HG03432 (cell line): ENCODE data around the gene PPP6R3.
"Not testable (repeated sequence)": the region's sequence is repeated elsewhere in the genome, so short reads cannot be mapped to it uniquely, and the experiment has no call there.

Source experiments
- ATAC-seq: cut with Tn5 transposase; IDR thresholded peaks from one replicate; pipeline ENCODE4 v1.9.1; 2021; ENCODE audit warnings: mild to moderate bottlenecking, moderate library complexity; ENCODE audit not compliant: unreplicated experiment

PPP6R3 gene

GRCh38 chr11:68594123-68594522 is 133.6 kb downstream of the PPP6R3 start:
- ATAC-seq = no peak

- no peak for ATAC-seq
These were observed 135.7 kb downstream of the PPP6R3 start for GRCh38 chr11:68596231-68596630.

GRCh38 chr11:68598816-68599653 is 138.5 kb downstream of the PPP6R3 start:
- no peak for ATAC-seq

GRCh38 chr11:68601147-68601546 is 140.6 kb downstream of the PPP6R3 start:
- ATAC-seq = no peak

- no peak for ATAC-seq
These were observed 149.2 kb downstream of the PPP6R3 start for GRCh38 chr11:68609761-68610160.

GRCh38 chr11:68610452-68611116 is 150.0 kb downstream of the PPP6R3 start:
- no peak for ATAC-seq

GRCh38 chr11:68615657-68616056 is 155.1 kb downstream of the PPP6R3 start:
- no peak for ATAC-seq

GRCh38 chr11:68617925-68618809 is 157.6 kb downstream of the PPP6R3 start:
- ATAC-seq = no peak

GRCh38 chr11:68621826-68622225 is 161.3 kb downstream of the PPP6R3 start:
- no peak for ATAC-seq

GRCh38 chr11:68623706-68624105 is 163.2 kb downstream of the PPP6R3 start:
- not testable (repeated sequence) for ATAC-seq

- not testable (repeated sequence) for ATAC-seq
These were observed 164.5 kb downstream of the PPP6R3 start for GRCh38 chr11:68625069-68625468.

- ATAC-seq = not testable (repeated sequence)
These were observed 165.7 kb downstream of the PPP6R3 start for GRCh38 chr11:68626236-68626635.

- not testable (repeated sequence) for ATAC-seq
These were observed 168.3 kb downstream of the PPP6R3 start for GRCh38 chr11:68628837-68629236.

GRCh38 chr11:68632375-68632774 is 171.8 kb downstream of the PPP6R3 start:
- ATAC-seq = not testable (repeated sequence)

GRCh38 chr11:68632802-68633201 is 172.2 kb downstream of the PPP6R3 start:
- ATAC-seq = no peak

GRCh38 chr11:68634606-68635005 is 174.1 kb downstream of the PPP6R3 start:
- not testable (repeated sequence) for ATAC-seq

GRCh38 chr11:68635172-68635571 is 174.6 kb downstream of the PPP6R3 start:
- not testable (repeated sequence) for ATAC-seq

- ATAC-seq = not testable (repeated sequence)
These were observed 175.3 kb downstream of the PPP6R3 start for GRCh38 chr11:68635883-68636282.

GRCh38 chr11:68639322-68639721 is 178.8 kb downstream of the PPP6R3 start:
- ATAC-seq = not testable (repeated sequence)

- no peak for ATAC-seq
These were observed 181.3 kb downstream of the PPP6R3 start for GRCh38 chr11:68641880-68642279.

- ATAC-seq = no peak
These were observed 183.0 kb downstream of the PPP6R3 start for GRCh38 chr11:68643585-68643984.
